IPS-20b (cell line): ENCODE results near the gene AHSG.

Experiments used
- H3K27ac ChIP-seq: one replicate; pipeline ENCODE4 v1.5.1; 2013; ENCODE audit warnings: low read length
- H3K27me3 ChIP-seq: 2 replicates; pipeline ENCODE4 v1.6.1; 2013; ENCODE audit warnings: mild to moderate bottlenecking, low read length, inconsistent platforms; ENCODE audit not compliant: insufficient read depth
- H3K36me3 ChIP-seq: 2 replicates; pipeline ENCODE4 v1.6.1; 2013; ENCODE audit warnings: low read depth, mild to moderate bottlenecking, inconsistent platforms, low read length, moderate library complexity; ENCODE audit not compliant: insufficient read depth
- H3K4me1 ChIP-seq: 2 replicates; pipeline ENCODE4 v1.6.1; 2013; ENCODE audit warnings: mild to moderate bottlenecking, control low read depth, inconsistent platforms, low read length, moderate library complexity; ENCODE audit not compliant: insufficient read depth
- H3K4me3 ChIP-seq: 2 replicates; pipeline ENCODE4 v1.5.1; 2013; ENCODE audit warnings: mild to moderate bottlenecking, low read length, inconsistent platforms
- H3K9ac ChIP-seq: 2 replicates; pipeline ENCODE4 v1.6.1; 2013; ENCODE audit warnings: low read depth, mild to moderate bottlenecking, inconsistent platforms, low read length, moderate library complexity
- H3K9me3 ChIP-seq: 2 replicates; pipeline ENCODE4 v1.6.1; 2013; ENCODE audit warnings: mild to moderate bottlenecking, low read depth, low read length, inconsistent platforms; ENCODE audit not compliant: insufficient read depth

AHSG gene

GRCh38 chr3:186651678-186652215, 38.9 kb downstream of the AHSG start:
- Histone ChIP-seq H3K9ac (no peak overlapping the region), H3K27me3 (no peaks in the 10 kb centered on the region), H3K4me1 (no peaks in the 10 kb centered on the region), H3K4me3 (no peak overlapping the region), H3K27ac (no peak overlapping the region), H3K9me3 (no peaks in the 10 kb centered on the region), H3K36me3 (no peaks in the 10 kb centered on the region)

- Histone ChIP-seq H3K4me3 (no peak overlapping the region), H3K27me3 (no peaks in the 10 kb centered on the region), H3K4me1 (no peaks in the 10 kb centered on the region), H3K27ac (no peak overlapping the region), H3K9ac (no peak overlapping the region), H3K9me3 (peaks cover 2% of the 10 kb centered on the region; the same call in 1 of the 2 replicates), H3K36me3 (no peaks in the 10 kb centered on the region)
Observed at GRCh38 chr3:186653080-186653707, 40.3 kb downstream of the AHSG start.

- Histone ChIP-seq H3K4me3 (no peak overlapping the region), H3K9me3 (peaks cover 4% of the 10 kb centered on the region; the same call in 1 of the 2 replicates), H3K36me3 (no peaks in the 10 kb centered on the region), H3K27me3 (no peaks in the 10 kb centered on the region), H3K27ac (no peak overlapping the region), H3K4me1 (no peaks in the 10 kb centered on the region), H3K9ac (no peak overlapping the region)
Observed at GRCh38 chr3:186653984-186654383, 41.1 kb downstream of the AHSG start.

- Histone ChIP-seq H3K9ac (peak overlapping the region; percentile 43), H3K36me3 (no peaks in the 10 kb centered on the region), H3K9me3 (no peaks in the 10 kb centered on the region; the same call in 1 of the 2 replicates), H3K4me1 (peaks cover 14% of the 10 kb centered on the region), H3K27ac (no peak overlapping the region), H3K4me3 (peak overlapping the region; percentile 11; the same call in 1 of the 2 replicates), H3K27me3 (no peaks in the 10 kb centered on the region)
Observed at GRCh38 chr3:186663361-186664118, 50.7 kb downstream of the AHSG start.

GRCh38 chr3:186664119-186664495, 51.2 kb downstream of the AHSG start:
- no peaks in the 10 kb centered on the region for H3K27me3 ChIP-seq
- H3K36me3 ChIP-seq, result no peaks in the 10 kb centered on the region
- peaks cover 14% of the 10 kb centered on the region for H3K4me1 ChIP-seq
- H3K4me3 ChIP-seq, result peak overlapping the region; percentile 11; the same call in 1 of the 2 replicates
- no peaks in the 10 kb centered on the region; the same call in 1 of the 2 replicates for H3K9me3 ChIP-seq
- peak overlapping the region; percentile 43; the same call in 1 of the 2 replicates for H3K9ac ChIP-seq
- no peak overlapping the region for H3K27ac ChIP-seq

- Histone ChIP-seq H3K9me3 (no peaks in the 10 kb centered on the region; the same call in 1 of the 2 replicates), H3K4me3 (no peak overlapping the region), H3K27me3 (no peaks in the 10 kb centered on the region), H3K9ac (no peak overlapping the region; the same call in 1 of the 2 replicates), H3K27ac (no peak overlapping the region), H3K36me3 (no peaks in the 10 kb centered on the region), H3K4me1 (peaks cover 14% of the 10 kb centered on the region)
Observed at GRCh38 chr3:186664506-186664905, 51.6 kb downstream of the AHSG start.

GRCh38 chr3:186665625-186666188, 52.8 kb downstream of the AHSG start, which contains the start of gene HRG:
Gene HRG (plus strand): TSS chr3:186666014. CDS start chr3:186666032, 18 bp downstream.
- Histone ChIP-seq H3K9ac (no peak within 1 kb of the TSS), H3K36me3 (no peaks in the 10 kb centered on the region), H3K27me3 (no peaks in the 10 kb centered on the region), H3K4me1 (peaks cover 14% of the 10 kb centered on the region), H3K27ac (no peak within 1 kb of the TSS), H3K9me3 (no peaks in the 10 kb centered on the region; the same call in 1 of the 2 replicates), H3K4me3 (no peak within 1 kb of the TSS)

GRCh38 chr3:186668426-186668825, 55.6 kb downstream of the AHSG start:
- no peaks in the 10 kb centered on the region; the same call in 1 of the 2 replicates for H3K9me3 ChIP-seq
- H3K27me3 ChIP-seq, result no peaks in the 10 kb centered on the region
- H3K4me1 ChIP-seq, result peaks cover 13% of the 10 kb centered on the region
- H3K27ac ChIP-seq, result no peak overlapping the region
- H3K4me3 ChIP-seq, result no peak overlapping the region
- H3K36me3 ChIP-seq, result no peaks in the 10 kb centered on the region
- no peak overlapping the region for H3K9ac ChIP-seq

- no peak overlapping the region for H3K4me3 ChIP-seq
- no peaks in the 10 kb centered on the region; the same call in 1 of the 2 replicates for H3K9me3 ChIP-seq
- no peaks in the 10 kb centered on the region for H3K27me3 ChIP-seq
- no peak overlapping the region for H3K9ac ChIP-seq
- no peak overlapping the region for H3K27ac ChIP-seq
- peaks cover 2% of the 10 kb centered on the region for H3K4me1 ChIP-seq
- H3K36me3 ChIP-seq, result no peaks in the 10 kb centered on the region
Observed at GRCh38 chr3:186669378-186670084, 56.7 kb downstream of the AHSG start.

GRCh38 chr3:186670155-186670554, 57.3 kb downstream of the AHSG start:
- Histone ChIP-seq H3K4me1 (no peaks in the 10 kb centered on the region; the same call in 1 of the 2 replicates), H3K4me3 (no peak overlapping the region), H3K9me3 (no peaks in the 10 kb centered on the region; the same call in 1 of the 2 replicates), H3K27ac (no peak overlapping the region), H3K36me3 (no peaks in the 10 kb centered on the region), H3K27me3 (no peaks in the 10 kb centered on the region), H3K9ac (no peak overlapping the region)
